Measurements from ENCODE around the gene ATF7. TPM values are rescaled to one million over a fixed set of nuclear protein-coding genes. Genes with fewer than 3 reads are reported as not detected.

ATF7 gene
- total RNA-seq, 4 donors from 2014 or later: 25.6 to 38.0 (median 29.8) TPM

GRCh38 chr12:53590652-53591051, 35.5 kb downstream of the ATF7 start:
- no peaks in the 10 kb centered on the region for H3K9me3 ChIP-seq
- H3K36me3 ChIP-seq: no peaks in the 10 kb centered on the region
- H3K4me3 ChIP-seq: no peak overlapping the region
- H3K27ac ChIP-seq: peak overlapping the region in 1 of 4 donors; percentile 41
- peaks cover 0 to 37% (median 2%) of the 10 kb centered on the region in 4 donors for H3K4me1 ChIP-seq
- TF ChIP-seq POLR2A (IDR thresholded peaks at IDR 0.05): no peak
- no peak for DNase-seq
- no peaks in the 10 kb centered on the region for H3K27me3 ChIP-seq

- no peak overlapping the region for H3K4me3 ChIP-seq
- H3K4me1 ChIP-seq: peaks cover 0 to 29% (median 2%) of the 10 kb centered on the region in 4 donors
- TF ChIP-seq CTCF (IDR thresholded peaks at IDR 0.05) (no peak), POLR2A (IDR thresholded peaks at IDR 0.05) (no peak)
- H3K27me3 ChIP-seq: no peaks in the 10 kb centered on the region
- no peak overlapping the region for H3K27ac ChIP-seq
- no peaks in the 10 kb centered on the region for H3K9me3 ChIP-seq
- no peak for DNase-seq
- H3K36me3 ChIP-seq: no peaks in the 10 kb centered on the region
These were observed 36.3 kb downstream of the ATF7 start for GRCh38 chr12:53589915-53590314.

GRCh38 chr12:53589423-53589822, 36.8 kb downstream of the ATF7 start:
- no peak overlapping the region for H3K27ac ChIP-seq
- H3K36me3 ChIP-seq: no peaks in the 10 kb centered on the region
- TF ChIP-seq POLR2A (IDR thresholded peaks at IDR 0.05) (no peak), CTCF (IDR thresholded peaks at IDR 0.05) (no peak)
- no peak overlapping the region for H3K4me3 ChIP-seq
- H3K9me3 ChIP-seq: no peaks in the 10 kb centered on the region
- H3K4me1 ChIP-seq: peaks cover 0 to 24% (median 2%) of the 10 kb centered on the region in 4 donors
- no peaks in the 10 kb centered on the region for H3K27me3 ChIP-seq
- DNase-seq: no peak

GRCh38 chr12:53588123-53588522, 38.1 kb downstream of the ATF7 start:
- Histone ChIP-seq H3K36me3 (no peaks in the 10 kb centered on the region), H3K4me3 (no peak overlapping the region), H3K27me3 (no peaks in the 10 kb centered on the region), H3K4me1 (peaks cover 0 to 24% (median 2%) of the 10 kb centered on the region in 4 donors), H3K9me3 (no peaks in the 10 kb centered on the region), H3K27ac (no peak overlapping the region)
- DNase-seq: no peak
- no peak for TF ChIP-seq CTCF (IDR thresholded peaks at IDR 0.05)
- no peak for TF ChIP-seq POLR2A (IDR thresholded peaks at IDR 0.05)

- H3K27ac ChIP-seq: no peak overlapping the region
- no peaks in the 10 kb centered on the region for H3K9me3 ChIP-seq
- TF ChIP-seq CTCF (IDR thresholded peaks at IDR 0.05): no peak
- TF ChIP-seq POLR2A (IDR thresholded peaks at IDR 0.05): no peak
- no peaks in the 10 kb centered on the region for H3K27me3 ChIP-seq
- H3K4me3 ChIP-seq: no peak overlapping the region
- peaks cover 0 to 22% (median 2%) of the 10 kb centered on the region in 4 donors for H3K4me1 ChIP-seq
- H3K36me3 ChIP-seq: no peaks in the 10 kb centered on the region
- DNase-seq: no peak
These were observed 39.4 kb downstream of the ATF7 start for GRCh38 chr12:53586745-53587144.

- no peak overlapping the region for H3K4me3 ChIP-seq
- H3K9me3 ChIP-seq: no peaks in the 10 kb centered on the region
- no peak overlapping the region for H3K27ac ChIP-seq
- peaks cover 0 to 10% (median 2%) of the 10 kb centered on the region in 4 donors for H3K4me1 ChIP-seq
- H3K36me3 ChIP-seq: no peaks in the 10 kb centered on the region
- no peaks in the 10 kb centered on the region for H3K27me3 ChIP-seq
- DNase-seq: no peak
- no peak for TF ChIP-seq POLR2A (IDR thresholded peaks at IDR 0.05)
- no peak for TF ChIP-seq CTCF (IDR thresholded peaks at IDR 0.05)
These were observed 40.6 kb downstream of the ATF7 start for GRCh38 chr12:53585448-53586125.
